ENCODE data around the gene ZBTB20.
A peak's percentile ranks its signal among the peaks of the same experiment; 100 is the strongest.

Gene ZBTB20

DNA sequence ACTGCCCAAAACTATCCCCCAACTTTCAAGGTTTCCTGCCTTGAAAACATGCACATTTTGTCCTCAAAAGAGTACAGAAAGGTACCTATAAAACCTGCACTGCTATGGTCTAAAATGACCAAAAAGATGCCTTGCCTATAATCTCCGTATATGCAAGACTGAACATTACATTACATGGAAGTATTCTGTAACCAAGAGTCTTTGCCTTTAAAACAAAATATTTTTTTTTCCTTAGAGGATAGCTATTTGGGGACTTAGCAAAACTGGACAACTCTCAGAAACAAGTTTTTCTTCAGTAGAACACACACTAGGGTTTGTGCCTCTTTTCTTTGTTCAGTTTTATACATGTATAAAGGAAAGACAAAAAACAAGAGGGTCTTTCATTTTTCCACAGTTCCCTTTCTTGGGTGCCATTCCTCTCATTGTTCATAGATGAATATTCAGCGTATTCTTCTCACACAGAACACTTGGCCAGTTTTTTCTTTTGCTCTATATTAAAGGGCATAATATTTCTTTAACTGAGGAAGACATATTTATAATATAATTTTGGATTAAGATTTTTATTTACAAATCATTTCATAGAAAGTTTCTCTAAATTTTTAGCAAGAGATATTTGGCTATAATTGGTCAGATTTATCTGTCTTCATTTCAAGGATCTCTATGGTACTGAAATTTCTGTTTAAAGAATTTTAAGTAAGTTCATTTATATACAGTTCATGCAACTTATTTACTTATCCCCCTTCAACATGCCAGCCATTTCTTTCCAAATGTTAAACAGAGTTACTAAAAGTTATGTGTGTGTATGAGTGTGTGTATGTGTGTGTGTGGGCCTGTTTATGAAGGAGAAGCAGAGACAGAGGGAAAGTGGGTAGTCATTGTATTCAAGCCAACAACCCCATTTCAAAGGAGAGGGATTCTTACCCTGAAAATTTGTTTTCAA, 142.6 kb downstream of the ZBTB20 start:
- DNase-seq: no peak

DNA sequence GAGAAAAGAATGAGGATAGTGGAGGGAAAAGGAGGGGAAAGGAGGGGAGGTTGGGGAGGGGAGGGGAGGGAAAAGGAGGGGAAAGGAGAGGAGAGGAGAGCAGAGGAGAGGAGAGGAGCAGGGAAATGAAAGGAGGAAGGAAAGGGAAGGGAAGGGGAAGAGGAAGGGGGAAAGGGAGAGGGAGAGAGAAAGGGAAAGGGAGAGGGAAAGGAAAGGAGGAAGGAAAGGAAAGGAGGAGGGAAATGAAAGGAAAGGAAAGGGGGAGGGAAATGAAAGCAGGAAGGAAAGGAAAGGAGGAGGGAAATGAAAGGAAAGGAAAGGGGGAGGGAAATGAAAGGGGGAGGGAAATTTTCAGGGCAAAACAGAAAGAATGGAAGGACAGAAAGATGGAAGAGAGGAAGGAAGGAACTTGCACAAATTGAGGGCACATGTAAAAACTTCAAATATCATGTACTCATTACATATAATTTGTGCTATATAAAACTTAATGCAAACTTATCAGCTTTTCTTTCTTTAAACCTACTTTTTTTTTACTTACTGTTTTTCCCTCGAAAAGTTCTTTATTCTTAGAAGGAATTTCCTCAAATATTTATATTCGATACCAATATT, 148.0 kb downstream of the ZBTB20 start:
- DNase-seq: no peak

DNA sequence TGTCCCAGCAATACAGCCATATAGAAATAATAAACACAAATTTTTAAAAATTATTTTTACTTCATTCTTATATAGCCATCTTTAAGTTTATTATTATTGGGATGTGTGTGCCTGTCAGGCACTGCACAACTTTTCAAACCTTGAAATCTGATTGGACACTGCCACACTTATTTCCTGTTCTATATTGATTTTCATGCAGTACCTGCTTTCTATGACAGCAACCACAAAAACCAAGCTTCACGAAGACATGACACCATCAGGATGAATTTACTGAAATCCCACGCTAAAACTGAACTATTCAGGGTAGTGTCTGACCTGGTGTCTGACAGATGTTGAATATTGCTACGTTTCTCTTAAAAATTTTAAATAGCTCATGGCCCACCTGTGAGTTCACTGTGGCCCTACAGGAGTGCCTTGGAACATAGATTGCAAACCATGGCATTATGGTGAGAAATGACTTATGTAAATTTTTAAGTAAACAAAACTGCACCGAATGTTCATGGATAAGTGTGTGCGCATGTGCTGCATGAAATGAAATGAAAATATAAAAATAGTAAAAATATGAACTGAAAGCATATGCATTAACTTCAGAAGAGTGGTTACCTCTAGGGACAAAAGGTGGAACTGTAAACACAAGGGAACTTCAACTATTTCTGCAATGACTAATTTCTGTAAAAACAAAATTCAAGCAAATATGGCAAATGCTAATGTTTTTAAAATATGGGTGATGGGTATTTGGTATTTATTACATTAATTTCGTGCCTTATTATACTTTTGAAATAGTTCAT, 152.3 kb downstream of the ZBTB20 start:
- DNase-seq: no peak

DNA sequence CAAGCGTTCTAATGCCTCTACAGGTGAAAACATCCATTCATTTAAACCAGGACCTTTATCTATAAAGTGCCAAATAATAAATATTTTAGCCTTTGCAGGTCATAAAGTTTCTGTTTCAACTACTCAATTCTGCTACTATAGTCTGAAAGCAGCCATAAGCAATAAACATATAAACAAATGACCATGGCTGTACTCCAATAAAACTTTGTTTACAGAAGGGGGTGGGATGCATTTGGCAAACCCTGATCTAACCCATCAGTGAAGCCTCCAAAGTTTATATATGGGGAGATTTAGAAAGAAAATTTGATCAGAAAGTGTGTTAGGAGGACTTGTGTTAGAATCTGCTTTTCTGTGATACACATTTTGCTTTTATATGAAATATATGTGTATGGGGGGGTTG, 161.3 kb downstream of the ZBTB20 start:
- DNase-seq: no peak

DNA sequence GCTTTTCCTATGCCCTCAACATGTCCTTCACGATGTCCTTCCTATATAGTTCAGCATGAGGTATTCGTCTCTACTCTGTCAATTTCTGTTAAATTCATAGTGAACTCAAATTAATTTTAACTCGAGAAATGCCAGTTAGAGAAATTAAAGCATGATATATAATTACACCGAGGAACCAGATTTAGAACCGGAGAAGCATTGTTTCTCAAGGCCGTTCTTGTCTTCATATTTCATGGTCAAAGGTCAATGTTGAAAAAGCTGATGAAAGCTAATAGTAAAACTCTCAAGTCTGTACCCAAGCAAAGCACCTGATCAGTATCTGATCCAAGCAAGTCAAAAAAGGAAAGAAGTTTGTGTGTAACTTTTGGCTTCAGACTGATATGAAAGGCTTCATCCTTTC, 163.8 kb downstream of the ZBTB20 start:
- no peak for DNase-seq

DNA sequence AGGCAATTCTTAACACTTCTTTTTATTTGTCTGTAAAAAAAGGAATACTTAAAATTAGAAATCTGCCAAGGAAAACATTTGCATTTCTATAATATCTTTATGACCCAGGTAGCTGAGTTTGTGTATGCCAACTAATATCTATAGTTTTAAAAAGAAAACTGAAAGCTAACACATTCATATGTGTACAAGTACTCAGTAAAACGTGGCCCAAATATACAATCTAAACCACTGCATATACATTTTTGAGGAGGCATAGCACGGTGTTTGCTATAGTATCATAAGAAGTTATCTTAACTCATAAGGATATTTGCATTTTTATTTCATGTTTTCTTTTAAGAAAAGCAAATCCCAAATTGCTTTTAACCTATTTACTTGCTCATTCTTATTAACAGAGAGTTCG, 172.7 kb downstream of the ZBTB20 start:
- no peak for DNase-seq

DNA sequence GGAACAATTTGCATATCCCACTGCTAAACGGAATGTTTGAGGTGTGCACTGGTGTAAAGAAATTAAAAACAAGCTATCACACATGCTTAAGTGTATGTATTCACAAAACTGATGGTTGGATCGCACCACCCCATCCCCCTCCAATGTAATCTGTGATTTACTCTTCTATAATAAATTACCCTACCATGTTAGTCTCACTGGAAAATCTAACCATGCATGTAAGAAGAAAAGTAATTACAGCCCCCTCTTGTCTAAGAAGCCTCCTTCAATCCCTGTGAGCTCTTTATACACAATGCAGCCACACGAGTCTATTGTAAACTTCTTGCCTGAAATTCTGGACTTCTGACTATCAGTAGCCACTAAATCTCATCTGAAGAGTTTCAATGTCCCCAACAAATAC, 173.6 kb downstream of the ZBTB20 start:
- DNase-seq: no peak

DNA sequence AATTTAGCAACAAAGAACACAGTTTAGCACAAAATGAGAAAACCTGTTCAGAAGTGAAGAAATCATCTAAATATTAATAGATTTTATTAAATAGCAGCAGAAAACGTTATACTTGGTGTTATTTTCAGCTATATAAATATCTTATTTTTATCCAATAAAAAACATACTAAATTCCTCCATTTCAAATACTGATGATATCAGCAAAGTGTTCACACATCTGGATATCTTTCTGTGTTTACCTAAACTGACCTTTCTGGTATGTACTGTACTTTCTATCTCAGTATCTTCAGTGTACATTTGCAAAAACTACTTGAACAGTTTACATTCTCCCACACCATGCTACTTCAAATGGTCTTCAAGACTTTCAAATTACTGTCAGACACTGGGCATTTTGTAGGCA, 179.9 kb downstream of the ZBTB20 start:
- DNase-seq: no peak

DNA sequence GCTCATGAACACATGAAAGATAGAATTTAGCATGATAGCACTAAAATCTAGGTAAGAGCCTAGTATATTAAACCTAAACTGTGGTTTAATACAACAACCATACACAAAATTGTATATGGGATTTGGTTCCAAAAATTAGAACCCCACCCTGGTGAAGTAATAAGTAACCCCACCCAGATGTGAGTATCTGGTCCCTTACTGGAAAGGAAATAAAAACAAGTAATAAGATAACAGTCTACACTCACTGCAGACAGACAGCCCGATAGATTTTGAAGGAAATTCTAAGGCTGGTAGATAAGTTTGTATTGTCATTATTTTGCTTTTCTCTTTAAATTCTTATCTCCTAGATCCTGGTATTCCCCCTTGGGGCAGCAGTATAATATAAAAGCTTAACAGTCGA, 184.9 kb downstream of the ZBTB20 start:
- DNase-seq: no peak

DNA sequence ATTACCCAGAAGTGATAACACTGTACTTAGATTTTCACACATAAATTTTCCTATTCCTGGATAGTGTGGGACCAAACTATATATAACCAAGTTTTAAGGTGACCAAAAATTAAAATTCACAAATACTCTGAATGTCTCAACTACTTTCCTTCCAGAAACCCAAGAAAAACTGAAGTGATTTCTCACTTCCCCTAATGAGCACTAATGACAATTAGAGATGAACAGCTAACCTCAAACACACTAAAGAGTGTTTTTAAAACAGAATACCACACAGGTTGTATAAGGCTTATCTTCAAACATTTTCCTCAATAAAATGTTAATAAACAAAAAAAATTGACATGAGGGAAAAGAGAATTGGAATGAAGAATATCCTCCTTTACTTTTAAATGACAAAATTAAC, 188.2 kb downstream of the ZBTB20 start:
- no peak for DNase-seq

DNA sequence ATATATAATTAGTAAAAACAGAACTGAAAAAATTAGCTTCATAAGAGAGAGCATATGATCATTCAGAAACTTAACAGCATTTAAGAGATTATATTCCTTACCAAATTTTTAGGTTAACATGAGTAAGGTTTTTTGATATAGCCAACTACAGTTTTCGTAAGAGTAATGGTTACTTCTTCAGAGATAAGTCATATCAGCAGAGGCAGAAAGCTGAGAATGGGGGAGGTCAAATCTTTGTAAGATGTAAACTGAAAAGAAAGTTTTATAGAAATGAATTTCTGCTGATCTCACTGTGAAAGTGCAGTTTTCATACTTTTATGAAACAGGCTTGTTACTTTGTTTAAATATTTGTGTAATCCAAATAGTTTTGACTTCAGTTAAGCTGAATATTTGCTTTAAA, 193.3 kb downstream of the ZBTB20 start:
- DNase-seq: peak; percentile 72

DNA sequence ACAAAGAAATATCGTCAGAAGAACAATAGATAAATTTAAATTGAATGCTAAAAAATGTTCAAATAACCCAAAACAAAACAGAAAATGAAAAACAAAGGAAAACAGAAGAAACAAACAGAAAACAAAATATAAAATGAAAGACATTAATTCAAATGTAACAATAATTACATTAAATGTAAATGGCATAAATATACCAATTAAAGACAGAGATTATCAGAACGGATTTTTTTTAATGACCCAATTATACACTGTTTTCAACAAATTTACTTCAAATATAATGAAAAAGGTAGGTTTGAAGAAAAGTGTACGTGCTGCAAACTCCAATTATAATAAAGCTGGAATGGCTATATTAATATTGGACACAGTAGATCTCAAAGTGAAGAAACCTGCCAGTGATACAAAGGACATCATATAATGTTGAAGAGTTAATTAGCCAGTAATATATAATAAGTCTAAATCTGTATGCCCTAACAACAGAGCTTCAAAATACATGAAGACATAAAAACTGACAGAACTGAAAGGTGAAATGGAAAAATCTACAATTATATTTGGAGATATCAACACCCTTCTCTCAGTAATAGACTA, 193.8 kb downstream of the ZBTB20 start:
- no peak for DNase-seq

DNA sequence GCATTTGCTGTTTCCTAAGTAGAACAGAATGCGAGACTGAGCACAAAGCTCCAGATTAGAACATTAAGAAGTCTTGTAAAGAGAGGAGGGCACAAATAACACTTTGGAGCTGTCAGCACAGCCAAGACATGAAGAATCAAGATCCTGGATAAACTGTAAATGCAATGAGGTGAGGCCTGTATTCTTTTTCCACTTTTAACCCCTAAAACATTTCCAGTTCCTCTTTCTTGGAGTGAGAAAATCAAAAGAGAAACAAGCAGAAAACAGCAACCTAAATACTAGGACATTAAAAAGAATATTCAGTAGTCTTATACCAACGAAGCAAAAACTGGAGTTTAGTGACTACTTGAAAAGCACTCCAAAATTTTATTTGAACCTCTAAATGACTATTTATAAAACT, 204.3 kb downstream of the ZBTB20 start:
- DNase-seq: no peak

DNA sequence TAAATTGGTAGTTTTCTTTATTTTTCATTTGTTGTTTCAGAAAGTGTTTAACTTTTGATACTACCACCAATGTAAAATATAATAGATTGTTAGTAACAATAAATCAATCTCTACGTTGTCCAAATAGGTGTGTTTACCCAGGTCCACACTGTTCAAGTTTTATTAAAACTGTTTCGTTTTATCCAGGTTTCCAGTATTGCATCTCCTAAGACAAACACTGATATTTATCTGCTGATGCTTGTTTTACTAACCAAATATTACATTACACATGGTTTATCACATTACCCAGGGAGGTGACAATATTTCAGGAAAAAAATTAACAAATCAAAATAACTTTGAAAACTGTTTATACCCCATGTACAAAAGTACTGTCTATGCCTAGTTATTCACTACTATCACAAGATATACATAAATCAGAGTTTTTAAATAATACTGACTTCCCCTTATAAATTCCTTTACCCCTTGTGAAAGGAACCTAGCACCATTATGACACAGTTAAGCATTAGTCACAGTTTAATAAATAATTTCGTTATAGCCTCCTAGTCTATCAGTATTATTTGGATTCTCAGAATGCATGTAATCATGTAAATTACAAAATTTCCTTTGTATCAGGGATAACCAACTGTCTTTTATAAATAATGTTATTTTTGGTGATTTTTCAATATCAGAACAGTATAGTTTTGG, 205.3 kb downstream of the ZBTB20 start:
- DNase-seq: no peak

DNA sequence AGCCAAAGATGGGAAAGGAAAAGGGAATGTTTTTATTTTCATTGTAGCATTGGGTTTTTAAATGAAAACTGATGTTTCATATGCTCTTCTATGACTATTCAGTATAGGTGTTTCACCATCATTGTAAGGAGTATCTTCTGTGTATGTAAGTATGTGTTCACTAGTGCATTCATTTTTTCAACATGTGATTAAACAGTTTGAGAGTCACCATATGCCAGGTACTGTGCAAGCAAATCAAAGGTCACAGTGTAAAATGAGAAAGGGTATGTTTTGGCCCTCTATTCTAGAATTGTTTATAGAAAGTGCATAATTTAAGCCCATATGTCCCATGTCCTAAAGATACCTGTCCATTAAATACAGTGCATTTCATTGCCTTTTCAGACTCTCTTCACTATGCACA, 207.2 kb downstream of the ZBTB20 start:
- DNase-seq: no peak

DNA sequence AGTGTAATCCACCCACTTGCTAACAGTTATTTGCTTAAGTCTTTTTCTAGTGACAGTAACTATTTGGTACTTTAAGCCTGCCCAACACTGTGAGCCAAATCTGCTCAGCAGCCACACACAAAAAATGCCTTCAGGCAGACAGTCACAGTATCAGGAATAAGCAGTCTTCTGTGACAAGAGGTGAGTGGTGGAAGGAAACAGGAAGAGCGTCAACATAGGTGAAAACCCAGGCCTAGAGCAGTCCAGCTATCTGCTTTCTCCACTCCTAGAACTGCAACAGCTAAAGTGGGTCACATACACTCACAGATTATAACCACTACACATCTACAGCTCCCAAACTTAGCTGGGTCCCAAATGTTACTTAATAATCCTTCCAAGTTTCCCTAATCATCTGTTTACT, 213.7 kb downstream of the ZBTB20 start:
- DNase-seq: no peak

DNA sequence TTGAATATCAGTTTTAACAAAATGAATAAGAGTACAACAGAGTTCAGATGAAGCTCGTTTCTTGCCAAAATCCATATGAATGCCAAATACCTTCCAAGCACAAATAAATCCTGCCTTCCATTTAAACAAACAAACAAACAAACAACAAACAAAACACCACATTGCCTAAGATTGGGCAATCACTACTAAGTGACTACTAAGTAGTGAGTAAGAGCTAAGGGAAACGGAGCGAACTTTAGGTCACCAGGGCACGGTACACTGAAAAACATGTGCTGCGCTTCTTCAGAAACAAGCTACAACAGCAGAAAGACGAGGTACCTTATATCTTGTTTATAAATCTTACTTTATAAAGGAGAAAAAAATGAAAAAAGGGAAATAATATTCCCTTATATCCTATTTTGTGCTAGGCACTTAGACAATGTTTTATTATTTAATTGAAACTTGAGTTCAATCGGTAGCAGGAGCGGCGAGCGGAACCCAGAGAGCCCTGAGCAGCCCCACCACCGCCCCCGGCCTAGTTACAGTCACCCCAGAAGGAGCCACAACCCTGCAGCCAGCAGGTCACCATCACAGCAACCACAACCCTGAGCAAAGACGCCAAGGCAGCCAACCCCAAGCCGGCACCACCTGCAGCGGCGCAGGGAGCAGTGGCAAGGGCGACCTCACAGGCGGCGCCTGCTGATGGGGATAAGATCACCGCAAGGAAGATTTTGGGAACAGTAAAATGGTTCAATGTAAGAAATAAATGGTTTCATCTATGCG, 216.9 kb downstream of the ZBTB20 start:
- DNase-seq: no peak

DNA sequence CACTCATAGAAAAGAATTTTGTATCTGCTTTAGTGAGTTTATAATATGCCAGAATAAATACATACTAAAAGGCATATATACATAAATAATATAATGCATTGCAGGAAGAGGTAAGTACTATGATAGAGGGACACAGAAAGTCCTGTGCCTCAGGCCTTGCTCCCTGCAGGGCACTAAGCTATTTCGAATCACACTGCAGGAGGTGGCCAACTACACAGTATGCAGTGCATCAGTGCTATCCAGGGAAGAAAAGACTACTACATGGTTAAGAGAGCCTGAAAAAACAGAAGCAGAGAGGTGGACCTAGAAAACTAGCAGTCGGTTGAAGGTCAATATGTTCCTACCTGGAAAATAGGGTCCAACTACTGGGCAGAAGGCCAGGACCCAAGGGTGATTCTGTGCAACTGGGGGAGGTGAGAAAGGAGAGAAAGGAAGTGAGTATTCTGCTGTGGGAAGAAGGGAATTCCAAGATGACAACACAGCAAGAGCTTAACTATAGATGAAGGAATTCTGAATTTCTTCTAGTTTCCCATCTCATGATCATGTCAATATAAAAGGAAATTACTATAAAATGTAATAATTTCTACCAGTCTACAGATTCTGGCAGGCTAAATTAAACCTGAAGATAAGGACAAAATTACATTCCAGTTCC, 218.0 kb downstream of the ZBTB20 start:
- no peak for DNase-seq

DNA sequence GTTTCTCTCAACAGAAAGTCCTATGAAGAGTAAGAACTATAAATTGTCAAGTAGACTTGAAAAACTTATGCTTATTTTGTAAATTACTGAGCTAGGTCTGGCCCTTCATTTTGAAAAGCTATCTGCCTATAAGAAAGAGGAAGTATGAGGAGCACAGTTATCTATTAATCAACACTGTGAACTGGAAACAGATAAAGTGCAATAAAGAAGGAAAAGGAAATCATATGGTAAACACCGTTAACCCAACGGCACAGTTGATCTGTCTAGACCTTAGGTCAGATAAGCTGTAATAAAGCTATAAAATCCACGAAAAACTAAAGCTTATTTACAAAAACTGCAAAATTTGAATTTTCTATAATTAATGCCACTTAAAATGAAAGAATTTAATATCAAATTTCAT, 242.5 kb downstream of the ZBTB20 start:
- DNase-seq: peak; percentile 74

DNA sequence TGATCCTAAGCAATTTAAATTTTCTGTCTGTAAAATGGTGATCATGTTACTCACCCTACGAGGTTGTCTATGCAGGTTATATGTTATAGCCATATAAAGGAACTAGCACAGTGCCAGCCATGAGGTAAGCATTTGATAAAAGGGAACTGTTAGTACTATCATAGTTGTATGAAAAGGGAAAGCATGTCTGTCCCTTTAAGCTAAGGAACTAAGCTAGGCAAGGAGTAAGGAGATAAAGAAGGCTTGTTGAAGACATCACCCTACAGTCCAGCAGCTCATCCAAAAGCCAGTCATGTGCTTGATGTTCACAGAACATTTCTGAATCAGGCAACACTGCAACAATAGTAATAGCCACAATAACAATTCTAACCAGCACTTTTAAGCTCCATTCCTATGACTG, 243.9 kb downstream of the ZBTB20 start:
- DNase-seq: peak; percentile 80

DNA sequence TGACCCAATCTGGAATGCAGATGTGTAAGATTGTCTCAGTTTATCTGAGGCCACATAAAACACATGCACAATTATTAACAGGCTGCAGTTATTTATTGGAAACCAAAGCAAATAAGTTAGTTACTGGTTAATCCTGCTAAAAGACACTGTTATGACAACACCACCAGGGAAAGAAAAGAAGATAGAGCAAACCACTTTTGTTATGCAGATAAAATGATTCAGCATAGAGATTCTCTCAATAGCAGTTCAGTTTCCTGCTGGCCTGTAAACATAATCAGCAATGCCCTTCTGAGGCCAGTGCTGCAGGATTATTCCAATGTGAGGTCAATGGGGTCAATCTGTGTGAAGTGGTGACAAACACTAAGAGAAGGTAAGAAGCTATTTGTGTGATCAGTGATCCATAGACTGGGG, 244.4 kb downstream of the ZBTB20 start:
- DNase-seq: peak; percentile 51

All from hematopoietic multipotent progenitor cell treated with erythropoietin and hydrocortisone succinate and interleukin-3 and kit ligand, for 8 days (in vitro differentiated cells).